Measurements from ENCODE around the gene GFRA1. TPM values are rescaled to one million over a fixed set of nuclear protein-coding genes. Genes with fewer than 3 reads are reported as not detected.

The GFRA1 gene
- total RNA-seq, 2 donors from 2014 or later, result not detected

DNA sequence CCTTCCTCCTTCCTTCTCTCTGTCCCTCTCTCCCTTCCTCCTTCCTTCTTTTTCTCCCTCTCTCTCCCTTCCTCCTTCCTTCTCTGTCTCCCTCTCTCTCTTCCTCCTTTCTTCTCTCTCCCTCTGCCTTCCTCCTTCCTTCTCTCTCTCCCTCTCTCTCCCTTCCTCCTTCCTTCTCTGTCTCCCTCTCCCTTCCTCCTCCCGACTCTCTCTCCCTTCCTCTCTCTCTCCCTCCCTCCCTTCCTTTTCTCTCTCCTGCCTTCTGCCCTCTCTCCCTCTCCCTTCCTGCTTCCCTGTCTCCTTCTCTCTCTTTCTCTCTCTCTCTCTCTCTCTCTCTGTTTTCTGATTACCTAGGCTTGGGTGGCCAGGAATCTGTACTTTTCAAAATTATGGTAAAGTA, 16.6 kb upstream of the GFRA1 start:
- no peak for ATAC-seq (replicated peaks in 1 of 2)

DNA sequence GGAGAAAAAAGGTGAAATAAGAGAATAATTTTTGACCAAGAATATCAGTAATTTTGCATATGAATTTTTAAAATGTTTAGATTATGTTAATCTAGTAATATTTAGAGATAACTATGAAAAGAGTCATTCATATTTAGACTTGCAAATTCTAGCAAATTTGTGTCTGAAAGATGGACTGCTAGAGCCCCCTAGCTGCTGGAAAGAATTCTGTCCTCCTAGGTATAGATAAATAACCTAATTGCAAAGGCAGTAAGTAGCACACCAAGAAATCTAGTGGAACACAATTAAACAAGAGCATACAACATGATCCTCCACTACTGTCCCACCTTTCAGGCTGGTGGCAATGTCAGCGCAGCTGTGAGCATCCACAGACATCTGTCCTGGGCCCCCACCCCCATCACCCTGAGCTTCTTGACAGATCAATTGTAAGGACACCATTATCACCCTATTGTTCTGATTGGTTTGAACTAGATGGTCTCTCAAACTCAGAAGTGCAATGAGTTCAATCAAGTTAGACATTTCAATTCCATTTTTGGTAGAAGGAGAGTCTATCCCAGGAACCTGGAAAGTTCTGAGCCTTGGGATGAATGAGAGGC, 15.0 kb upstream of the GFRA1 start:
- no peak overlapping the region for H3K27ac Mint-ChIP-seq
- H3K9me3 Mint-ChIP-seq, result no peaks in the 10 kb centered on the region
- no peaks in the 10 kb centered on the region for H3K36me3 Mint-ChIP-seq (ENCODE audit: insufficient read depth in 2 of 2)
- ATAC-seq (replicated peaks in 1 of 2), result no peak
- no peak overlapping the region for H3K4me3 Mint-ChIP-seq
- no peaks in the 10 kb centered on the region for H3K4me1 Mint-ChIP-seq (ENCODE audit: low read depth)
- DNase-seq, result peak in 1 of 2 donors; percentile 10
- H3K27me3 Mint-ChIP-seq (ENCODE audit: low read depth), result no peaks in the 10 kb centered on the region

More for the DNA sequence above, 16.6 kb upstream of the GFRA1 start:
- Mint-ChIP-seq H3K9me3 (no peaks in the 10 kb centered on the region), H3K27me3 (ENCODE audit: low read depth) (no peaks in the 10 kb centered on the region), H3K4me1 (ENCODE audit: low read depth) (no peaks in the 10 kb centered on the region), H3K36me3 (ENCODE audit: insufficient read depth in 2 of 2) (no peaks in the 10 kb centered on the region), H3K4me3 (no peak overlapping the region), H3K27ac (no peak overlapping the region)
- no peak for DNase-seq

- H3K9me3 Mint-ChIP-seq, result no peaks in the 10 kb centered on the region
- DNase-seq (no peak), ATAC-seq (replicated peaks in 1 of 2) (no peak)
- H3K27me3 Mint-ChIP-seq (ENCODE audit: low read depth), result no peaks in the 10 kb centered on the region
- no peaks in the 10 kb centered on the region for H3K36me3 Mint-ChIP-seq (ENCODE audit: insufficient read depth in 2 of 2)
- no peak overlapping the region for H3K4me3 Mint-ChIP-seq
- no peak overlapping the region for H3K27ac Mint-ChIP-seq
- no peaks in the 10 kb centered on the region for H3K4me1 Mint-ChIP-seq (ENCODE audit: low read depth)
Measured at GRCh38 chr10:116286626-116287200, 13.7 kb upstream of the GFRA1 start.

- Mint-ChIP-seq H3K4me1 (ENCODE audit: low read depth) (no peaks in the 10 kb centered on the region), H3K36me3 (ENCODE audit: insufficient read depth in 2 of 2) (no peaks in the 10 kb centered on the region), H3K4me3 (no peak overlapping the region)
Measured at GRCh38 chr10:116281775-116282174, 8.8 kb upstream of the GFRA1 start.

GRCh38 chr10:116278846-116279245, 5.8 kb upstream of the GFRA1 start:
- H3K27ac Mint-ChIP-seq, result no peak overlapping the region
- H3K27me3 Mint-ChIP-seq (ENCODE audit: low read depth), result peaks cover 31% of the 10 kb centered on the region
- peaks cover 5% of the 10 kb centered on the region for H3K4me1 Mint-ChIP-seq (ENCODE audit: low read depth)
- ATAC-seq (replicated peaks in 1 of 2) (no peak), DNase-seq (no peak)
- H3K36me3 Mint-ChIP-seq (ENCODE audit: insufficient read depth in 2 of 2), result no peaks in the 10 kb centered on the region
- H3K9me3 Mint-ChIP-seq, result peaks cover 0 to 2% of the 10 kb centered on the region in 2 donors
- no peak overlapping the region for H3K4me3 Mint-ChIP-seq

More at GRCh38 chr10:116281775-116282174, 8.8 kb upstream of the GFRA1 start:
- ATAC-seq (replicated peaks in 1 of 2) (no peak), DNase-seq (no peak)
- Mint-ChIP-seq H3K9me3 (no peaks in the 10 kb centered on the region), H3K27me3 (ENCODE audit: low read depth) (peaks cover 14% of the 10 kb centered on the region), H3K27ac (no peak overlapping the region)

DNA sequence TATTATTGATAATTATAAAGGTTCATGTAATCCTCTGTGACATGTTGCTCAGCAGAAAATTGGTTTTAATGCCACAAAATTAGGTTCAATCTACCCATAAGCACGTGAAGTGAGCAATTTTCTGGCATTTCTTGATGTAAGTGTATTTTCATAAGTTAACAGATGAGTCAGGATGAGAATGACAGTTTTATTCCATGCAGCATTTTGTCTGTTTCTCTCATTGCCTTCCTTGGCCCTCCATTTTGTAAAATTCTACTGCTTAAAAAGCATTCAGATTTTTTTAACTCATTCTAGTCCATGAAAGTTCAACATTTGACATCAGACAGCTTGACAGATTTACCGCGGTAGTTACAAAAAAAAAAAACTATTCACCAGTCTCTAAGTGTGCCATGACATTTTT, 4.0 kb upstream of the GFRA1 start:
- H3K27me3 Mint-ChIP-seq (ENCODE audit: low read depth), result peaks cover 38% of the 10 kb centered on the region
- peaks cover 0 to 2% of the 10 kb centered on the region in 2 donors for H3K9me3 Mint-ChIP-seq
- peaks cover 9% of the 10 kb centered on the region for H3K4me1 Mint-ChIP-seq (ENCODE audit: low read depth)
- no peak overlapping the region for H3K4me3 Mint-ChIP-seq
- no peak overlapping the region for H3K27ac Mint-ChIP-seq
- ATAC-seq (replicated peaks in 1 of 2) (no peak), DNase-seq (no peak)
- H3K36me3 Mint-ChIP-seq (ENCODE audit: insufficient read depth in 2 of 2), result peaks cover 0 to 2% of the 10 kb centered on the region in 2 donors

DNA sequence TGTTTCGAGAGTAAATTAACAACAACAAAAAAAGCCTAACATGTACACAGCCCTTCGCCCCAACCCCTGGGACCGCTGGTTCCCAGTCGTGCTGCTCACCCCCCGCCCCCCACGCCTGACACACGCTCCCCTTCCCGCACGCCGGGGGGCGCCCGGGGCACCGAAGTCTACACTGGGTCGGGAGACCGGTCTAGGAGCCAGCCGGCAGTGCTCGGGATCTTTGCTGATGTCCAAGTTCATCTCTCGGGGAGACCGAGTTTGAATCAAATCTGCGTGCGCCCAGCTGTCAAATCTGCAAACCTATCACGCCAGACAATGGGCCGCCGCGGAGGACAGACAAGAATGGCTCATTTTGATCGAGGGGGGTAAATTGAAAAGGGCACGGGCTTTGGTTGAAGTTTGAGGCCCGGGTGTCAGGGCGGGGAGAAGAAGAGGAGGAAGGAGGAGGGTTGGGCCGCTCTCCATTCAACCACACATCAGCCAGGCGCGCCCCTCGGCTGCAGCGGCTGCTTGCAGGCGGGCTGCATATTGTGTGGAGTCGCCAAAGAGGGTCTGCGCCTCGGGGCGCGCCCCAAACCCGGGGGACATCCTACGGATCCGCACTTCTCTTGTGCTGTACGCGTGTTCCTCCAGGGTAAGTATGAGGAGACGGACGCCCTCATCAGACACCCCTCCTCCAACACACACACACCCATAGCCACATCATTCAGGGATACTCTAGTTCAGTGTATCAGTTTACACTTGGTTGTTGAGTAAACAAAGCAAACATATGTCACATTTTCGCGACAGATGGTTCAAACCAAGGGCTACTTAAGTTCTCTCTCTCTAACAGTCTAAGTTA, 1.3 kb upstream of the GFRA1 start:
- Mint-ChIP-seq H3K27ac (peak overlapping the region; percentile 48), H3K27me3 (ENCODE audit: low read depth) (peaks cover 49% of the 10 kb centered on the region), H3K4me1 (ENCODE audit: low read depth) (peaks cover 9% of the 10 kb centered on the region), H3K36me3 (ENCODE audit: insufficient read depth in 2 of 2) (peaks cover 0 to 2% of the 10 kb centered on the region in 2 donors), H3K4me3 (peak overlapping the region; percentile 60 to 76), H3K9me3 (peaks cover 0 to 2% of the 10 kb centered on the region in 2 donors)
- DNase-seq (no peak), ATAC-seq (replicated peaks in 1 of 2) (no peak)

DNA sequence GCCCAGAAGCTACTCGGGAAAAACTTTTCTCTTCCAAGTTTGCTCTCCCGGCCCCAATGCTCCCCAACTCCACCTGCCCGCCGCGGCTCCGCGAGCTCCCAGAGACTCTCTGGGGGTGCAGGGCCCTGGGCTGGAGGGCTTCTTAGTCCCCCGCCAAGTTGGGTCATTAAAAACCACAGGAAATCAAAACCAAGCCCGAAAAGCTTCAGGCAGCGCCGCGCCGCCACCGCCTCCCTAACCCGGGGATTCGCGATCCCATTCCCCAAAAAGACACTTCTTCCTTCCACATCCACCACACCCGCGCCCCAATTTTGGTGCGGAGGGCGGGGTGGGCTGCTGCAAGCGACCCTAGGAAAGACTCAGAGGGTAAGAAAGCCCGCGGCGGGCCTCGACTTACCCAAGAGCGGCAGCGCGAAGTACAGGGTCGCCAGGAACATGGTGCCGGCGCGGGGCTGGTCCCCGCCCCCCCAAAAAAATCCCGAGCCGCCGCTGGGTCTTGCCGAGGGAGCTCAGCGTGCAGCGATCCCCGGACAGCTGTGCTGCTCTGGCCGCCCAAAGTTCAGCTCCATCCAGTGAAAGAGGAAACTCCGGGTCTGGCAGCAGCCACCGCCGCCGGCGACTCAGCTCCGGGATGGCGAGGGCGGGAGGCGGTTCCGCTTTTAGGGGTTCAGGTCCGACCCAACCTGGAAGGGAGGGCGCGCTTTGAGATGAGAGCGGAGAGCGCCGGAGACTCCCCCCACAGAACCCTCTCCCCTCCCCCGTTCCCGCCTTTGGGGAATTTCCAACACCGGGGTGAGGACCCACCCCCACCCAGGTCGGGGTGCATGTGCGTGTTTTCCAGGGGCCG, 1.2 kb downstream of the GFRA1 start:
- DNase-seq, result no peak
- peaks cover 53% of the 10 kb centered on the region for H3K27me3 Mint-ChIP-seq (ENCODE audit: low read depth)
- peaks cover 9% of the 10 kb centered on the region for H3K4me1 Mint-ChIP-seq (ENCODE audit: low read depth)

DNA sequence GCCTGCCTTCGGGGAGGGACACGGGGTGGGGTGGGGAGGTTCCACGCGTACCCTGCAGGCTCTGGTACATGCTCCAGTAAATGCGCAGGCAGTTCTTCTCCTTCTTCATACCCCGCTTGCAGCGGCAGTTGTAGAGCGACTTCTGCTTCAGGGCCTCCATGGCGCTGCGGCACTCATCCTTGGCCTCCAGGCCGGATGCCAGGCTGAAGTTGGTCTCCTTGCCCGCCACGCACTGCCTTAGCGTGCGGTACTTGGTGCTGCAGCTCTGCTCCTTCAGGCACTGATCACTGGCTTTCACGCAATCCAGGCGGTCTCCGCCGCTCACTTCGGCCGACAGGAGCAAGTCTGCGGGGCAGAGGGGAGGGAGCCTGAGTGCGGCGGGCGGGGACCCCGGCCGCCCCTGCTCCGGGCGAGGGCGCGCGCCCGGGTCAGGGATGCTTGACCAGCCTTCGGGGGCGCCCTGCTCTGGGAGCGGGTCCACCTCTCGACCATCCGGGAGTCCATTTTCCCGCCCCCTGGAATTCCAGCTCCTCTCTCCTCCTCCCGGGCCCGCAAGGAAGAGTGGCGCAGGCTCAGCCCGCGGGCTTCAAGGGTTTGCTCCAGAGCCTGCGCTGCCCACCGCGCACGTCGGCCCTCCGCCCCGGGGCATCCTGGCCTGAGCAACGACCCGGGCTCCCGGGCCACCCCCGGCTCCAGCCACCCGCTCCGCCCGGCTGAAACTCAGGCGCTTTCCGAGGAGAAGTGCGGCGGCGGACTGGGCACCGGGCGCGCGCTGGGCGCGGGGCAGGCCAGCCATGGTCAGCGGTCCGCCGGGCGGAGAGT, 2.0 kb downstream of the GFRA1 start:
- ATAC-seq (replicated peaks in 1 of 2), result no peak
- H3K27ac Mint-ChIP-seq, result no peak overlapping the region
- peaks cover 52% of the 10 kb centered on the region for H3K27me3 Mint-ChIP-seq (ENCODE audit: low read depth)
- H3K9me3 Mint-ChIP-seq, result no peaks in the 10 kb centered on the region
- peaks cover 0 to 2% of the 10 kb centered on the region in 2 donors for H3K36me3 Mint-ChIP-seq (ENCODE audit: insufficient read depth in 2 of 2)
- peaks cover 9% of the 10 kb centered on the region for H3K4me1 Mint-ChIP-seq (ENCODE audit: low read depth)
- H3K4me3 Mint-ChIP-seq, result no peak overlapping the region
- DNase-seq, result no peak

More for the DNA sequence above, 1.2 kb downstream of the GFRA1 start:
- Mint-ChIP-seq H3K27ac (no peak overlapping the region), H3K9me3 (peaks cover 0 to 2% of the 10 kb centered on the region in 2 donors), H3K4me3 (peak overlapping the region; percentile 60 to 63), H3K36me3 (ENCODE audit: insufficient read depth in 2 of 2) (peaks cover 0 to 2% of the 10 kb centered on the region in 2 donors)
- no peak for ATAC-seq (replicated peaks in 1 of 2)

- peaks cover 49% of the 10 kb centered on the region for H3K27me3 Mint-ChIP-seq (ENCODE audit: low read depth)
- H3K4me3 Mint-ChIP-seq, result no peak overlapping the region
- no peak for DNase-seq
- ATAC-seq (replicated peaks in 1 of 2), result no peak
- no peak overlapping the region for H3K27ac Mint-ChIP-seq
- H3K4me1 Mint-ChIP-seq (ENCODE audit: low read depth), result peaks cover 9% of the 10 kb centered on the region
- no peaks in the 10 kb centered on the region for H3K9me3 Mint-ChIP-seq
- H3K36me3 Mint-ChIP-seq (ENCODE audit: insufficient read depth in 2 of 2), result peaks cover 0 to 2% of the 10 kb centered on the region in 2 donors
Measured at GRCh38 chr10:116270126-116270770, 2.8 kb downstream of the GFRA1 start.

- ATAC-seq (replicated peaks in 1 of 2), result no peak
- Mint-ChIP-seq H3K36me3 (ENCODE audit: insufficient read depth in 2 of 2) (peaks cover 0 to 2% of the 10 kb centered on the region in 2 donors), H3K27ac (no peak overlapping the region), H3K27me3 (ENCODE audit: low read depth) (peaks cover 42% of the 10 kb centered on the region), H3K4me1 (ENCODE audit: low read depth) (peaks cover 9% of the 10 kb centered on the region), H3K9me3 (no peaks in the 10 kb centered on the region), H3K4me3 (no peak overlapping the region)
- DNase-seq, result no peak
Measured at GRCh38 chr10:116269619-116270018, 3.4 kb downstream of the GFRA1 start.

- H3K27me3 Mint-ChIP-seq (ENCODE audit: low read depth), result peaks cover 36% of the 10 kb centered on the region
- H3K9me3 Mint-ChIP-seq, result no peaks in the 10 kb centered on the region
- peaks cover 5% of the 10 kb centered on the region for H3K4me1 Mint-ChIP-seq (ENCODE audit: low read depth)
- peaks cover 0 to 2% of the 10 kb centered on the region in 2 donors for H3K36me3 Mint-ChIP-seq (ENCODE audit: insufficient read depth in 2 of 2)
- ATAC-seq (replicated peaks in 1 of 2) (no peak), DNase-seq (no peak)
- H3K4me3 Mint-ChIP-seq, result no peak overlapping the region
- H3K27ac Mint-ChIP-seq, result no peak overlapping the region
Measured at GRCh38 chr10:116268976-116269375, 4.0 kb downstream of the GFRA1 start.
